ENCODE measurements around the gene RSL1D1.

Gene RSL1D1

GRCh38 chr16:11880007-11880406 lies 28.7 kb upstream of the RSL1D1 start:
- no peak overlapping the region for H2BK12ac ChIP-seq (ENCODE audit: low read length)
- H3K18ac ChIP-seq (ENCODE audit: low read length) = no peak overlapping the region
- no peak overlapping the region for H3K23ac ChIP-seq (ENCODE audit: low read depth, low read length, poor library complexity)
- H3K27me3 ChIP-seq (ENCODE audit: control insufficient read depth in 3 of 3, insufficient read depth in 3 of 3, low read depth in 1 of 3, low read length in 3 of 3) = no peaks in the 10 kb centered on the region
- H2AK5ac ChIP-seq (ENCODE audit: low read depth, low read length) = no peak overlapping the region
- no peaks in the 10 kb centered on the region for H3K4me1 ChIP-seq (ENCODE audit: control insufficient read depth in 2 of 2, insufficient read depth in 1 of 2, low read depth in 1 of 2, low read length in 2 of 2)
- H3K79me1 ChIP-seq (ENCODE audit: low read depth, low read length) = no peaks in the 10 kb centered on the region
- H3K4ac ChIP-seq (ENCODE audit: low read length) = no peak overlapping the region
- no peak overlapping the region for H2BK120ac ChIP-seq (ENCODE audit: low read depth, low read length)
- no peak for DNase-seq (ENCODE audit: low spot score)
- H2BK15ac ChIP-seq (ENCODE audit: low read length) = no peak overlapping the region
- no peak overlapping the region for H3K14ac ChIP-seq (ENCODE audit: low read length)
- no peaks in the 10 kb centered on the region for H3K9me3 ChIP-seq (replicated peaks in 1 of 2; ENCODE audit: control insufficient read depth in 2 of 2, insufficient read depth in 1 of 2, low read depth in 1 of 2, low read length in 2 of 2)
- H3K4me3 ChIP-seq (ENCODE audit: low read length in 2 of 2) = no peak overlapping the region
- H4K8ac ChIP-seq (ENCODE audit: low read depth, low read length) = no peak overlapping the region
- H3K27ac ChIP-seq (replicated peaks; ENCODE audit: low read length) = no peak overlapping the region
- H2AFZ ChIP-seq (ENCODE audit: low read length) = no peak overlapping the region
- H2BK5ac ChIP-seq (ENCODE audit: low read length) = no peak overlapping the region
- no peak overlapping the region for H3K9ac ChIP-seq (ENCODE audit: low read depth, low read length, poor library complexity)
- no CpG with 5 or more reads among the region's 5 CpGs for WGBS, 2 donors (ENCODE audit: extremely low coverage in 2 of 2, insufficient read length in 2 of 2, insufficient replicate concordance in 1 of 2)
- H3K36me3 ChIP-seq (replicated peaks in 1 of 2; ENCODE audit: control insufficient read depth in 2 of 2, insufficient read depth in 2 of 2, low read length in 2 of 2) = peaks cover 16 to 94% of the 10 kb centered on the region in 2 donors
- no peak overlapping the region for H4K91ac ChIP-seq (ENCODE audit: low read depth, low read length, poor library complexity)
- H3K4me2 ChIP-seq (ENCODE audit: insufficient read depth, low read length, poor library complexity, severe bottlenecking) = no peak overlapping the region

- Histone ChIP-seq H4K91ac (ENCODE audit: low read depth, low read length, poor library complexity) (no peak overlapping the region), H2AFZ (ENCODE audit: low read length) (no peak overlapping the region), H3K23ac (ENCODE audit: low read depth, low read length, poor library complexity) (no peak overlapping the region), H3K9ac (ENCODE audit: low read depth, low read length, poor library complexity) (no peak overlapping the region), H2AK5ac (ENCODE audit: low read depth, low read length) (no peak overlapping the region), H3K27me3 (ENCODE audit: control insufficient read depth in 3 of 3, insufficient read depth in 3 of 3, low read depth in 1 of 3, low read length in 3 of 3) (no peaks in the 10 kb centered on the region), H2BK120ac (ENCODE audit: low read depth, low read length) (no peak overlapping the region), H3K27ac (replicated peaks; ENCODE audit: low read length) (no peak overlapping the region), H3K18ac (ENCODE audit: low read length) (no peak overlapping the region), H3K9me3 (replicated peaks in 1 of 2; ENCODE audit: control insufficient read depth in 2 of 2, insufficient read depth in 1 of 2, low read depth in 1 of 2, low read length in 2 of 2) (no peaks in the 10 kb centered on the region), H2BK12ac (ENCODE audit: low read length) (no peak overlapping the region), H2BK15ac (ENCODE audit: low read length) (no peak overlapping the region), H3K4me3 (ENCODE audit: low read length in 2 of 2) (no peak overlapping the region), H3K4me2 (ENCODE audit: insufficient read depth, low read length, poor library complexity, severe bottlenecking) (no peak overlapping the region), H3K4me1 (ENCODE audit: control insufficient read depth in 2 of 2, insufficient read depth in 1 of 2, low read depth in 1 of 2, low read length in 2 of 2) (no peaks in the 10 kb centered on the region), H4K8ac (ENCODE audit: low read depth, low read length) (no peak overlapping the region), H3K36me3 (replicated peaks in 1 of 2; ENCODE audit: control insufficient read depth in 2 of 2, insufficient read depth in 2 of 2, low read length in 2 of 2) (peaks cover 19 to 94% of the 10 kb centered on the region in 2 donors), H3K79me1 (ENCODE audit: low read depth, low read length) (no peaks in the 10 kb centered on the region), H3K14ac (ENCODE audit: low read length) (no peak overlapping the region), H2BK5ac (ENCODE audit: low read length) (no peak overlapping the region), H3K4ac (ENCODE audit: low read length) (no peak overlapping the region)
- DNase-seq (ENCODE audit: low spot score) = no peak
- no CpG with 5 or more reads among the region's 5 CpGs for WGBS, 2 donors (ENCODE audit: extremely low coverage in 2 of 2, insufficient read length in 2 of 2, insufficient replicate concordance in 1 of 2)
These were observed 26.0 kb upstream of the RSL1D1 start for GRCh38 chr16:11877374-11877773.

- Histone ChIP-seq H2BK5ac (ENCODE audit: low read length) (no peak overlapping the region), H3K27ac (replicated peaks; ENCODE audit: low read length) (no peak overlapping the region), H3K18ac (ENCODE audit: low read length) (no peak overlapping the region), H2AK5ac (ENCODE audit: low read depth, low read length) (no peak overlapping the region), H3K36me3 (replicated peaks in 1 of 2; ENCODE audit: control insufficient read depth in 2 of 2, insufficient read depth in 2 of 2, low read length in 2 of 2) (peaks cover 13 to 93% of the 10 kb centered on the region in 2 donors), H3K79me1 (ENCODE audit: low read depth, low read length) (no peaks in the 10 kb centered on the region), H3K14ac (ENCODE audit: low read length) (no peak overlapping the region), H3K23ac (ENCODE audit: low read depth, low read length, poor library complexity) (no peak overlapping the region), H2BK12ac (ENCODE audit: low read length) (no peak overlapping the region), H3K27me3 (ENCODE audit: control insufficient read depth in 3 of 3, insufficient read depth in 3 of 3, low read depth in 1 of 3, low read length in 3 of 3) (no peaks in the 10 kb centered on the region), H4K8ac (ENCODE audit: low read depth, low read length) (no peak overlapping the region), H2BK15ac (ENCODE audit: low read length) (no peak overlapping the region), H3K4me3 (ENCODE audit: low read length in 2 of 2) (no peak overlapping the region), H2BK120ac (ENCODE audit: low read depth, low read length) (no peak overlapping the region), H4K91ac (ENCODE audit: low read depth, low read length, poor library complexity) (no peak overlapping the region), H3K4ac (ENCODE audit: low read length) (no peak overlapping the region), H3K9ac (ENCODE audit: low read depth, low read length, poor library complexity) (no peak overlapping the region), H3K4me2 (ENCODE audit: insufficient read depth, low read length, poor library complexity, severe bottlenecking) (no peak overlapping the region), H3K4me1 (ENCODE audit: control insufficient read depth in 2 of 2, insufficient read depth in 1 of 2, low read depth in 1 of 2, low read length in 2 of 2) (no peaks in the 10 kb centered on the region), H2AFZ (ENCODE audit: low read length) (no peak overlapping the region), H3K9me3 (replicated peaks in 1 of 2; ENCODE audit: control insufficient read depth in 2 of 2, insufficient read depth in 1 of 2, low read depth in 1 of 2, low read length in 2 of 2) (no peaks in the 10 kb centered on the region)
- no CpG with 5 or more reads among the region's 12 CpGs for WGBS, 2 donors (ENCODE audit: extremely low coverage in 2 of 2, insufficient read length in 2 of 2, insufficient replicate concordance in 1 of 2)
- DNase-seq (ENCODE audit: low spot score) = no peak
These were observed 25.0 kb upstream of the RSL1D1 start for GRCh38 chr16:11876306-11876705.

- H2AK5ac ChIP-seq (ENCODE audit: low read depth, low read length) = no peak overlapping the region
- no peak overlapping the region for H2BK12ac ChIP-seq (ENCODE audit: low read length)
- H2BK5ac ChIP-seq (ENCODE audit: low read length) = no peak overlapping the region
- no peak overlapping the region for H2BK120ac ChIP-seq (ENCODE audit: low read depth, low read length)
- no peaks in the 10 kb centered on the region for H3K4me1 ChIP-seq (ENCODE audit: control insufficient read depth in 2 of 2, insufficient read depth in 1 of 2, low read depth in 1 of 2, low read length in 2 of 2)
- H3K4me3 ChIP-seq (ENCODE audit: low read length in 2 of 2) = no peak overlapping the region
- no peaks in the 10 kb centered on the region for H3K27me3 ChIP-seq (ENCODE audit: control insufficient read depth in 3 of 3, insufficient read depth in 3 of 3, low read depth in 1 of 3, low read length in 3 of 3)
- H4K8ac ChIP-seq (ENCODE audit: low read depth, low read length) = no peak overlapping the region
- no peak overlapping the region for H3K4ac ChIP-seq (ENCODE audit: low read length)
- no peak overlapping the region for H3K4me2 ChIP-seq (ENCODE audit: insufficient read depth, low read length, poor library complexity, severe bottlenecking)
- H3K27ac ChIP-seq (replicated peaks; ENCODE audit: low read length) = no peak overlapping the region
- H3K14ac ChIP-seq (ENCODE audit: low read length) = no peak overlapping the region
- no peak for DNase-seq (ENCODE audit: low spot score)
- H3K9me3 ChIP-seq (replicated peaks in 1 of 2; ENCODE audit: control insufficient read depth in 2 of 2, insufficient read depth in 1 of 2, low read depth in 1 of 2, low read length in 2 of 2) = no peaks in the 10 kb centered on the region
- no peak overlapping the region for H2BK15ac ChIP-seq (ENCODE audit: low read length)
- H3K23ac ChIP-seq (ENCODE audit: low read depth, low read length, poor library complexity) = no peak overlapping the region
- H2AFZ ChIP-seq (ENCODE audit: low read length) = no peak overlapping the region
- no peak overlapping the region for H3K9ac ChIP-seq (ENCODE audit: low read depth, low read length, poor library complexity)
- no peak overlapping the region for H3K18ac ChIP-seq (ENCODE audit: low read length)
- no peak overlapping the region for H4K91ac ChIP-seq (ENCODE audit: low read depth, low read length, poor library complexity)
- H3K79me1 ChIP-seq (ENCODE audit: low read depth, low read length) = no peaks in the 10 kb centered on the region
- H3K36me3 ChIP-seq (replicated peaks in 1 of 2; ENCODE audit: control insufficient read depth in 2 of 2, insufficient read depth in 2 of 2, low read length in 2 of 2) = peaks cover 13 to 94% of the 10 kb centered on the region in 2 donors
- no CpG with 5 or more reads among the region's 5 CpGs for WGBS, 2 donors (ENCODE audit: extremely low coverage in 2 of 2, insufficient read length in 2 of 2, insufficient replicate concordance in 1 of 2)
These were observed 24.4 kb upstream of the RSL1D1 start for GRCh38 chr16:11875721-11876120.

All from neuronal stem cell (in vitro differentiated cells).